Keratinocyte (primary cell): ENCODE data around the gene NDUFAF8.

Source experiments
- CTCF ChIP-seq, 3 experiments: IDR thresholded peaks in 1 of 3; conservative IDR thresholded peaks in 1 of 3; optimal IDR thresholded peaks in 1 of 3; 2 replicates in 2 of 3; 3 replicates in 1 of 3; pipeline versions ENCODE3 to v1.5.1; 2011; ENCODE audit warnings: low read length in 3 of 3, mild to moderate bottlenecking in 3 of 3, moderate library complexity in 2 of 3, control low read depth in 1 of 3, inconsistent platforms in 1 of 3; ENCODE audit not compliant: insufficient read depth in 2 of 3; ENCODE audit errors: extremely low read depth in 1 of 3
- EZH2 ChIP-seq: IDR thresholded peaks from one replicate; pipeline ENCODE4 v1.6.1; 2012; ENCODE audit warnings: inconsistent platforms, mild to moderate bottlenecking, low read length, moderate library complexity

GRCh38 chr17:81200201-81200600, 38.9 kb upstream of the NDUFAF8 start:
- TF ChIP-seq CTCF (optimal IDR thresholded peaks at IDR 0.05 in 1 of 3, IDR thresholded peaks at IDR 0.05 in 1 of 3, conservative IDR thresholded peaks at IDR 0.05 in 1 of 3; ENCODE audit: extremely low read depth in 1 of 3, insufficient read depth in 2 of 3, low read length in 3 of 3), result no peak
- no peak for TF ChIP-seq EZH2
